ENCODE measurements around the gene LYZL1. TPM values are rescaled to one million over a fixed set of nuclear protein-coding genes. Genes with fewer than 3 reads are reported as not detected.
A peak's percentile ranks its signal among the peaks of the same experiment; 100 is the strongest.

The LYZL1 gene
- total RNA-seq, 3 donors from 2014 or later = not detected

DNA sequence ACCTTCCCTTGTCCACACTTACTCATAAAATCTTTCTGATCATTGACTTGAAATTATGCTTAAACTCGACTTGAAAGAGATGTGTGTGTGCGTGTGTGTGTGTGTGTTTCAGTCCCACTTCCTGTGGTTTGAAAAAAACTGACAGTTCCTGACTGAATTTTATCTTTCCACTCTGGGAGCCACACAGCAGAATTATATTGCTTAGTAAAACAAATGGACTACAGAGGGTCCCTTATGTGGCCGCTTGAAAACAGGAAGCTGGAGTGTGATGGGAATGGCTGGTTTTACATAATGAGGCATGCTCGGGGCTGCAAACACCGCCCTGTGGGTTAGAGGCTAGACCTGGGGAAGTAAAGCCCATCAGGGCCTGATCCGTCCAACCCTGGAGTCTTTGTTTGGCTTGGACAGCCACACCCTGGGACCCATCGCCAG is 54.8 kb downstream of the LYZL1 start:
- no peak for DNase-seq (ENCODE audit: low spot score in 2 of 2)
- peak overlapping the region in 1 of 2 donors; percentile 58 for H3K27ac ChIP-seq
- no peaks in the 10 kb centered on the region for H3K4me1 ChIP-seq
- no peak overlapping the region for H3K4me3 ChIP-seq
- no peaks in the 10 kb centered on the region for H3K27me3 ChIP-seq
- no peaks in the 10 kb centered on the region for H3K9me3 ChIP-seq
- H3K36me3 ChIP-seq = no peaks in the 10 kb centered on the region
- intact Hi-C loops (cut with DNase I; ENCODE audit: low total_unique reads) = no loop called here
- TF ChIP-seq POLR2A (IDR thresholded peaks at IDR 0.05) (no peak), POLR2AphosphoS5 (IDR thresholded peaks at IDR 0.05) (no peak)
- TF ChIP-seq, protein P1, sequence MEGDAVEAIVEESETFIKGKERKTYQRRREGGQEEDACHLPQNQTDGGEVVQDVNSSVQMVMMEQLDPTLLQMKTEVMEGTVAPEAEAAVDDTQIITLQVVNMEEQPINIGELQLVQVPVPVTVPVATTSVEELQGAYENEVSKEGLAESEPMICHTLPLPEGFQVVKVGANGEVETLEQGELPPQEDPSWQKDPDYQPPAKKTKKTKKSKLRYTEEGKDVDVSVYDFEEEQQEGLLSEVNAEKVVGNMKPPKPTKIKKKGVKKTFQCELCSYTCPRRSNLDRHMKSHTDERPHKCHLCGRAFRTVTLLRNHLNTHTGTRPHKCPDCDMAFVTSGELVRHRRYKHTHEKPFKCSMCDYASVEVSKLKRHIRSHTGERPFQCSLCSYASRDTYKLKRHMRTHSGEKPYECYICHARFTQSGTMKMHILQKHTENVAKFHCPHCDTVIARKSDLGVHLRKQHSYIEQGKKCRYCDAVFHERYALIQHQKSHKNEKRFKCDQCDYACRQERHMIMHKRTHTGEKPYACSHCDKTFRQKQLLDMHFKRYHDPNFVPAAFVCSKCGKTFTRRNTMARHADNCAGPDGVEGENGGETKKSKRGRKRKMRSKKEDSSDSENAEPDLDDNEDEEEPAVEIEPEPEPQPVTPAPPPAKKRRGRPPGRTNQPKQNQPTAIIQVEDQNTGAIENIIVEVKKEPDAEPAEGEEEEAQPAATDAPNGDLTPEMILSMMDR (IDR thresholded peaks at IDR 0.05) = no peak

DNA sequence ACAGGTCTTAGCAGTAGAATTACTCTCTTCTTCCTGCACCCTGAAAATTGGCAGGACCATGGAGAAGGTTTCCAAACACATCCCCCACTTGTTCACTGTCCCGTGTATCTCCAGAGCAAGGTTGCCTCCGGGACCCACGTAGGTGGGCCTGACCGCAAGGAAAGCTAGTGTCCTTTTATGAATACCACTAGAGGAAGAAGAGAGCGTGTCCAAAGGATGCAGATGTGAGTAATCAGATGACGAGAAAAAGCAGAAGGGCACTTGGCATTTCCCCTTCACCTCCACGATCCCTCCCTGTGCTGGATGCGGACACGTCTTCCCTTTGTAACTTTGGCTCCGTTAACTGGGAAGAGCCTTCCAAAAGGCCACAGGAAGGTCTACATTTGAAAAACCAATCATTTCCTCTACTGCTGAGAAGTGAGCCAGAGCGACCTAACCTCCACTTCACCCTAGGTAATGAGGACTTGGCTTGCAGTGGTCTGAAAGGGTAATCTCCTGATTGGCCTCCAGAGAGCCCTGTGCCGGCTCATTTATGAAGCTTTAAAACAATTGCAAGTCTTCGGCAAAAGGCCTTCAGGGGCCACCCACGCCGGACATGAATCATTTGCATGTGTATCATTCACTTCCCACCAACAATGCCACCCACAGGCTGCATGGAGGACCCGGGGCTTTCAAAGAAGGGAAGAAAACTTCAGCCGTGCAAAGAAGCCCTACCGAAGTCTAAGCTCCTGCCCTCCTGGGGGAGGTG is 55.4 kb downstream of the LYZL1 start:
- Histone ChIP-seq H3K27me3 (no peaks in the 10 kb centered on the region), H3K4me3 (peak overlapping the region in 1 of 3 donors; percentile 22), H3K36me3 (no peaks in the 10 kb centered on the region), H3K27ac (peak overlapping the region in 1 of 2 donors; percentile 58), H3K4me1 (no peaks in the 10 kb centered on the region), H3K9me3 (no peaks in the 10 kb centered on the region)
- TF ChIP-seq, protein P1 (IDR thresholded peaks at IDR 0.05) = no peak
- TF ChIP-seq POLR2A (IDR thresholded peaks at IDR 0.05) = no peak
- TF ChIP-seq POLR2AphosphoS5 (IDR thresholded peaks at IDR 0.05) = no peak
- DNase-seq (ENCODE audit: low spot score in 2 of 2) = no peak
- intact Hi-C loops (cut with DNase I; ENCODE audit: low total_unique reads) = no loop called here

DNA sequence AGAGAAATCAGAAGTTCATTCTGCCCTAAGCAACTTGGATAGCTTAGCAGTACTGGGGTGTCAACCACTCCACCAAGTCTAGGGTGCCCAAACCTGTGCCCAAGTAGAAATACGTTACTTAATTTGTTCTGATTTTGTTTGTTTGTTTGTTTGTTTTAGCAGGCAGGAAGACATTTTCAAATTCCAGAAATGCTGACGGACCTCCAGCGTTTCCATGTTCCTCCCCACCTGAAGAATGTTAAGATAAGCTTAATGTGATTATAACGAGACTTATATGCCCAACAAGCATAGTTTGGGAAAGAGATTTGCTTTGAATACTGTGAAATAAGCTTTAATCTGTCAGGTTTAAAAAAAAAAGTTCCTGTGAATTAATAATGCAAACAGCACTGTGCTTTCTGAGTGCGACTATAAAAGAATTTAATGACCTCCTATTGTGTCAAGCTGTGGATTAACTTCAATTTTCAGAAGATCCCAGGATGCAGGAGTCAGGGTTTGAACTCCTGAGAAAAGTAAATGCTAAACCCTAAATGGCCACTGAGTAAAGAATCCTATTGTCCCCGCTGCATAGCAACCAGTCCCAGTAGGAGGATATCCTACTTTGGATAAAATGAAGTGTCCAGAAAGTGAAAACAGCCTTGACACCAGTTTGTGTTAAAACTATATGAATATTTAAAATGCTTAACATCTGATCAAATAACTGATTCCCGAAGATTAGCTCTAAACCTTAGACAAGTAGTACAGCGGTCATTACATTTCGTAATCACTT is 56.5 kb downstream of the LYZL1 start:
- TF ChIP-seq, protein P1 (IDR thresholded peaks at IDR 0.05) = no peak
- TF ChIP-seq POLR2A (IDR thresholded peaks at IDR 0.05) (no peak), POLR2AphosphoS5 (IDR thresholded peaks at IDR 0.05) (no peak)
- H3K4me3 ChIP-seq = no peak overlapping the region
- intact Hi-C loops (cut with DNase I; ENCODE audit: low total_unique reads) = no loop called here
- no peak overlapping the region for H3K27ac ChIP-seq
- H3K9me3 ChIP-seq = no peaks in the 10 kb centered on the region
- H3K4me1 ChIP-seq = no peaks in the 10 kb centered on the region
- no peak for DNase-seq (ENCODE audit: low spot score in 2 of 2)
- H3K27me3 ChIP-seq = no peaks in the 10 kb centered on the region
- no peaks in the 10 kb centered on the region for H3K36me3 ChIP-seq

DNA sequence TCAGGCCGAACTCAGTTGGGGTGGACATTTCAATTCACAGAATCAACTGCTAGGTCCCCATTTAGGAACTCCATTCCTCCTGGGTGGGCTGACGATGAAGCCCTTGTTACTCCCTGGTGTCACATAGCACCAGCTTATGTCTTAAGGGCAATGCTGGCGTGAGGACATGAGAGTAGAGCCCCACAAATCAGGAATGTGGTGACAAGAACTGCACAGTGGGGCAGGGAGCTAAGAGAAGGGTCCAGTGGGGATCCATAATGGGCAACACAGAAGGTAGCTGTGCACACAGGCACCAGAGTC is 57.0 kb downstream of the LYZL1 start:
- Histone ChIP-seq H3K27ac (no peak overlapping the region), H3K4me1 (no peaks in the 10 kb centered on the region), H3K9me3 (no peaks in the 10 kb centered on the region), H3K27me3 (no peaks in the 10 kb centered on the region), H3K36me3 (no peaks in the 10 kb centered on the region), H3K4me3 (no peak overlapping the region)
- TF ChIP-seq POLR2AphosphoS5 (IDR thresholded peaks at IDR 0.05) = no peak
- TF ChIP-seq, protein P1 (IDR thresholded peaks at IDR 0.05) = no peak
- no peak for TF ChIP-seq POLR2A (IDR thresholded peaks at IDR 0.05)
- DNase-seq (ENCODE audit: low spot score in 2 of 2) = no peak
- intact Hi-C loops (cut with DNase I; ENCODE audit: low total_unique reads) = no loop called here

All from breast epithelium (tissue), 4 donors.